Activated T-cell treated with anti-CD3 and anti-CD28 coated beads, Interleukin-2, amount 50 U/mL, for 48 hours (primary cell): Measurements from ENCODE around the gene GALNT3.

Experiments
- DNase-seq, 2 experiments: peaks; one replicate each; pipeline ENCODE4 v3.0.0-alpha.2; 2020

The GALNT3 gene

GRCh38 chr2:165795011-165795410, 964 bp upstream of the GALNT3 start:
- DNase-seq, result no peak

- peak; percentile 73 to 75 for DNase-seq
These were observed 485 bp upstream of the GALNT3 start for GRCh38 chr2:165794536-165794928.

GRCh38 chr2:165793161-165793778, 777 bp downstream of the GALNT3 start:
- DNase-seq, result peak; percentile 29 to 33

- DNase-seq, result no peak
These were observed 2.0 kb downstream of the GALNT3 start for GRCh38 chr2:165792104-165792454.

- DNase-seq, result no peak
These were observed 2.5 kb downstream of the GALNT3 start for GRCh38 chr2:165791421-165792103.

GRCh38 chr2:165790466-165790865, 3.6 kb downstream of the GALNT3 start:
- no peak for DNase-seq

GRCh38 chr2:165787334-165787733, 6.7 kb downstream of the GALNT3 start:
- DNase-seq, result no peak

- DNase-seq, result no peak
These were observed 14.3 kb downstream of the GALNT3 start for GRCh38 chr2:165779706-165780105.

GRCh38 chr2:165778653-165779451, 15.2 kb downstream of the GALNT3 start:
- DNase-seq, result no peak

GRCh38 chr2:165778187-165778556, 15.9 kb downstream of the GALNT3 start:
- no peak for DNase-seq

GRCh38 chr2:165777522-165778186, 16.4 kb downstream of the GALNT3 start:
- no peak for DNase-seq

- no peak for DNase-seq
These were observed 17.3 kb downstream of the GALNT3 start for GRCh38 chr2:165776796-165777195.

GRCh38 chr2:165776013-165776412, 18.0 kb downstream of the GALNT3 start:
- DNase-seq, result no peak

GRCh38 chr2:165773684-165774083, 20.4 kb downstream of the GALNT3 start:
- DNase-seq, result no peak

GRCh38 chr2:165772183-165772582, 21.9 kb downstream of the GALNT3 start:
- no peak for DNase-seq

GRCh38 chr2:165766326-165766927, 27.6 kb downstream of the GALNT3 start:
- no peak for DNase-seq

- no peak for DNase-seq
These were observed 31.3 kb downstream of the GALNT3 start for GRCh38 chr2:165762723-165763122.

GRCh38 chr2:165757906-165758675, 36.0 kb downstream of the GALNT3 start:
- DNase-seq, result no peak

- no peak for DNase-seq
These were observed 47.5 kb downstream of the GALNT3 start for GRCh38 chr2:165746501-165746900.

GRCh38 chr2:165745916-165746315, 48.1 kb downstream of the GALNT3 start:
- DNase-seq, result no peak

- DNase-seq, result no peak
These were observed 50.6 kb downstream of the GALNT3 start for GRCh38 chr2:165743442-165743841.

- DNase-seq, result no peak
These were observed 68.6 kb downstream of the GALNT3 start for GRCh38 chr2:165725421-165725820.
